PC-9 (cell line): Measurements from ENCODE around the gene PALM.

Source experiments
- CTCF ChIP-seq: fragments of 200-600 bp; sonication (generic); conservative IDR thresholded peaks from 2 replicates; pipeline ENCODE4 v1.6.1; 2017; ENCODE audit warnings: mixed run types, antibody characterized with exemption, mild to moderate bottlenecking, moderate library complexity
- EZH2 ChIP-seq: fragments of 200-600 bp; sonication (generic); IDR thresholded peaks from 2 replicates; pipeline ENCODE4 v1.8.0; 2017; ENCODE audit warnings: antibody characterized with exemption, low read depth

GRCh38 chr19:718251-718951, 9.7 kb downstream of the PALM start:
- TF ChIP-seq CTCF (no peak), EZH2 (no peak)
